GM12892 (cell line): ENCODE data around the gene ACTG1.

ENCODE experiments used
- POLR2A ChIP-seq: IDR thresholded peaks from 2 replicates; pipeline ENCODE4 v1.6.1; 2011; ENCODE audit warnings: low read depth, low read length, control low read depth
- POLR2AphosphoS5 ChIP-seq: IDR thresholded peaks from 2 replicates; pipeline ENCODE4 v1.6.1; 2011; ENCODE audit warnings: low read depth, low read length, control low read depth
- TAF1 ChIP-seq: IDR thresholded peaks from 2 replicates; pipeline ENCODE4 v1.6.1; 2011; ENCODE audit warnings: low read depth, mild to moderate bottlenecking, control low read depth, low read length, borderline replicate concordance

- TF ChIP-seq POLR2A, result no peak
- TF ChIP-seq POLR2AphosphoS5, result no peak
- TF ChIP-seq TAF1, result no peak
Observed at GRCh38 chr17:81460856-81461460, 51.6 kb downstream of the ACTG1 start.
